ENCODE data around the gene ZBTB17. TPM values are rescaled to one million over a fixed set of nuclear protein-coding genes. Genes with fewer than 3 reads are reported as not detected.

The ZBTB17 gene
- total and polyA plus RNA-seq, 2 of the 8 experiments (the other 6 are each of a cell fraction or from before 2014, with no cell fraction given), result 24.7 to 36.2 TPM

DNA sequence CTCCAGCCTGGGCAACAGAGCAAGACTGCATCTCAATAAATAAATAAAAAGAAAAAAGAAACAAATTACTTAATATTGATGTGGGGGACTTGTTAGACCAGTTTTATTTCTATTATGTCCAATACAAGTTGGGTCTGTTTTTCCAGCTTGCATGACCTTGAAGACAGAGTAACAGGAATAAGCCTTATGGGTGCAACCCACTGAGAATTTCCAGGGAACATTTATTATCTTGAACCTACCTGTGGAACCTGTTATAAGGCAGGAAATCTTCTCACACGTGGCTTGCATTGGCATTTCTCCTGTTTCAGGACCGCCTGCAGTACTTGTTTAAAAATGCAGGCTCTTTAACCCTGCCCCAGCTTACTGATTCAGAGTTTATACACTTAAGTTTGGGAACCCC, 64.0 kb downstream of the ZBTB17 start (continued):
- TF ChIP-seq BCL11A (IDR thresholded peaks at IDR 0.05; ENCODE audit: low read depth in 2 of 2, low read length in 2 of 2) (no peak), JUND (IDR thresholded peaks at IDR 0.05; ENCODE audit: low read length) (no peak), SP4 (IDR thresholded peaks at IDR 0.05; ENCODE audit: low read length) (no peak)

All from H1 (cell line).